MCF 10A (cell line): ENCODE measurements around the gene LRMDA. TPM values are rescaled to one million over a fixed set of nuclear protein-coding genes. Genes with fewer than 3 reads are reported as not detected.

Source experiments
- BruUV-seq: library from RNA; stranded (reverse); fragments of 400-500 nt; replicated peaks from 2 replicates; lab custom pipeline; 2021; lab: Mats Ljungman, UMichigan
- CTCF ChIA-PET: fragments of 300-600 bp; sonication (Branson Sonifier 250); formaldehyde crosslinking; extraction: SDS; loops from one replicate; lab custom pipeline; 2021; ENCODE audit warnings: antibody characterized with exemption, inconsistent platforms; lab: Yijun Ruan, JAX
- POLR2A ChIA-PET: fragments of 300-600, 350-650 bp; sonication (Branson Sonifier 250); formaldehyde crosslinking; extraction: SDS; loops from one replicate; lab custom pipeline; 2020; ENCODE audit warnings: antibody characterized with exemption, inconsistent platforms; lab: Yijun Ruan, JAX
- DNase-seq: peaks from one replicate; pipeline ENCODE4 v3.0.0-alpha.2; 2018; ENCODE audit not compliant: unreplicated experiment
- H3K27ac Mint-ChIP-seq: one replicate; pipeline ENCODE4 v1.8.0; 2022; ENCODE audit warnings: mild to moderate bottlenecking, low read depth, mixed read lengths; ENCODE audit not compliant: unreplicated experiment
- H3K27me3 Mint-ChIP-seq: one replicate; pipeline ENCODE4 v1.8.0; 2022; ENCODE audit warnings: mixed read lengths; ENCODE audit not compliant: insufficient read depth, unreplicated experiment
- H3K36me3 Mint-ChIP-seq: one replicate; pipeline ENCODE4 v1.8.0; 2022; ENCODE audit warnings: mild to moderate bottlenecking, moderate library complexity, mixed read lengths; ENCODE audit not compliant: insufficient read depth, unreplicated experiment
- H3K4me1 Mint-ChIP-seq: one replicate; pipeline ENCODE4 v1.8.0; 2022; ENCODE audit warnings: mixed read lengths; ENCODE audit not compliant: insufficient read depth, unreplicated experiment
- H3K4me3 Mint-ChIP-seq: one replicate; pipeline ENCODE4 v1.8.0; 2022; ENCODE audit warnings: mild to moderate bottlenecking, moderate library complexity, mixed read lengths; ENCODE audit not compliant: unreplicated experiment
- H3K9me3 Mint-ChIP-seq: one replicate; pipeline ENCODE4 v1.8.0; 2022; ENCODE audit warnings: mixed read lengths; ENCODE audit not compliant: unreplicated experiment
- CTCF ChIP-seq: fragments of 200-600 bp; IDR thresholded peaks from one replicate; pipeline ENCODE4 v1.8.0; 2022; ENCODE audit warnings: antibody characterized with exemption, mild to moderate bottlenecking; ENCODE audit not compliant: unreplicated experiment
- intact Hi-C: fragments of 100-400 bp; cut with micrococcal nuclease; formaldehyde crosslinking; loops from 2 replicates; pipeline ENCODE4 v1.14.1; 2022
- total RNA-seq: library from RNA; stranded (reverse); gene quantifications from 2 replicates; pipeline ENCODE4 v1.2.3, GENCODE V29; 2022

Gene LRMDA
- total RNA-seq, 1 experiment from 2014 or later = not detected

- ChIA-PET CTCF (no interaction called here), POLR2A (no interaction called here)
- intact Hi-C loops = no loop called here
- Mint-ChIP-seq H3K36me3 (no peaks in the 10 kb centered on the region), H3K27me3 (no peaks in the 10 kb centered on the region), H3K4me1 (no peaks in the 10 kb centered on the region), H3K4me3 (no peak overlapping the region), H3K27ac (no peak overlapping the region), H3K9me3 (peaks cover 7% of the 10 kb centered on the region)
- no TSS peak for BruUV-seq
- DNase-seq = no peak
- no peak for TF ChIP-seq CTCF
These were observed 134.1 kb downstream of the LRMDA start for GRCh38 chr10:75565286-75566251.

GRCh38 chr10:75568450-75569130 is 137.2 kb downstream of the LRMDA start:
- H3K27ac Mint-ChIP-seq = no peak overlapping the region

GRCh38 chr10:75569506-75569905 is 138.1 kb downstream of the LRMDA start:
- no peaks in the 10 kb centered on the region for H3K27me3 Mint-ChIP-seq
- no peaks in the 10 kb centered on the region for H3K4me1 Mint-ChIP-seq
- peaks cover 16% of the 10 kb centered on the region for H3K9me3 Mint-ChIP-seq
- TF ChIP-seq CTCF = no peak
- POLR2A ChIA-PET = interaction anchor here (1.6 kb wide), 1 partner anchor 8 kb away, joined by 3 read pairs; no protein-coding TSS in a partner anchor
- no peak overlapping the region for H3K4me3 Mint-ChIP-seq
- no TSS peak for BruUV-seq
- no peaks in the 10 kb centered on the region for H3K36me3 Mint-ChIP-seq
- intact Hi-C loops = no loop called here
- DNase-seq = no peak
- CTCF ChIA-PET = interaction anchor here (0.5 kb wide), 1 partner anchor 174 kb away, joined by 3 read pairs; no protein-coding TSS in a partner anchor
- H3K27ac Mint-ChIP-seq = no peak overlapping the region

More at GRCh38 chr10:75568450-75569130, 137.2 kb downstream of the LRMDA start:
- CTCF ChIA-PET = interaction anchor here (0.7 kb wide), 1 partner anchor 258 kb away, joined by 3 read pairs; no protein-coding TSS in a partner anchor
- Mint-ChIP-seq H3K36me3 (no peaks in the 10 kb centered on the region), H3K4me3 (no peak overlapping the region), H3K27me3 (no peaks in the 10 kb centered on the region), H3K4me1 (no peaks in the 10 kb centered on the region), H3K9me3 (peaks cover 8% of the 10 kb centered on the region)
- no peak for DNase-seq
- TF ChIP-seq CTCF = no peak
- intact Hi-C loops = no loop called here
- POLR2A ChIA-PET = interaction anchor here (0.6 to 1.6 kb wide), 3 partner anchors 9 to 1939 kb away, joined by 3 read pairs; no protein-coding TSS in a partner anchor
- BruUV-seq = no TSS peak

- no peaks in the 10 kb centered on the region for H3K4me1 Mint-ChIP-seq
- H3K27me3 Mint-ChIP-seq = no peaks in the 10 kb centered on the region
- DNase-seq = no peak
- ChIA-PET POLR2A (no interaction called here), CTCF (no interaction called here)
- no peak for TF ChIP-seq CTCF
- peaks cover 30% of the 10 kb centered on the region for H3K9me3 Mint-ChIP-seq
- intact Hi-C loops = no loop called here
- no TSS peak for BruUV-seq
- no peak overlapping the region for H3K27ac Mint-ChIP-seq
- H3K4me3 Mint-ChIP-seq = no peak overlapping the region
- H3K36me3 Mint-ChIP-seq = no peaks in the 10 kb centered on the region
These were observed 141.1 kb downstream of the LRMDA start for GRCh38 chr10:75572478-75572877.
